HG03025 (cell line): ENCODE measurements around the gene PID1.

ENCODE experiments used
- ATAC-seq: cut with Tn5 transposase; IDR thresholded peaks from one replicate; pipeline ENCODE4 v1.9.1; 2021; ENCODE audit warnings: mild to moderate bottlenecking, moderate library complexity; ENCODE audit not compliant: unreplicated experiment, low FRiP score

Gene PID1

DNA sequence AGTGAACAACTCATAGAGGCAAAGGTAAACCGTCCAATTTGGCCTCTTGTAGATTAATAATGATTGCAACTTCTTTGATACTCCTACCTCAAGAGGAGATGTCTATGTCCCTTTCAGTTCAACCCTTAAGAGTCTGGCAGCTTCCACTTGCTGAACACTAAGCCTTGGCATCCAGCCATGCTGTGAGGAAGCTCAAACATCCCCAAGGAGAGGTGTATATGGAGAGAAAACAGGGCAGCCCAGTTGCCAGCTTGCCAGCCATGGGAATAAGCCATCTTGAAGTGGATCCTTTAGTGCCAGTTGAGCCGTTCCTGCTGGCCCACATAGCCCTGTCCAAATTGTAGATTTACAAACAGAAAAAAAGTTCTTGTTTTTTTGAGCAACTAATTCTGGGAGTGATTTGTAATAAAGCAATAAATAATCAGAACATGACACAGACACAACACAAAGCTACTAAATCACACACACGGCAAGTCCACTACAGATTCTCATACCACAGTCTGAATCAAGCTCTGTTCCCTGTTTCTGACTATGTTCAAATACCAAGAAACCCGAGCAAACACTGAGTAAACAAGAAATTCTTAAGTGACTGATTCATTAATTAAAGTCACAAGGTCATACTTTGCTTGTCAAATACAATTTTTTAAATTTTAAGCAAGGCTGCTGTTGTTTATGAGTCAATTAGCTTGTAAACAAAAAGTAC, 96.1 kb downstream of the PID1 start:
- ATAC-seq = no peak

DNA sequence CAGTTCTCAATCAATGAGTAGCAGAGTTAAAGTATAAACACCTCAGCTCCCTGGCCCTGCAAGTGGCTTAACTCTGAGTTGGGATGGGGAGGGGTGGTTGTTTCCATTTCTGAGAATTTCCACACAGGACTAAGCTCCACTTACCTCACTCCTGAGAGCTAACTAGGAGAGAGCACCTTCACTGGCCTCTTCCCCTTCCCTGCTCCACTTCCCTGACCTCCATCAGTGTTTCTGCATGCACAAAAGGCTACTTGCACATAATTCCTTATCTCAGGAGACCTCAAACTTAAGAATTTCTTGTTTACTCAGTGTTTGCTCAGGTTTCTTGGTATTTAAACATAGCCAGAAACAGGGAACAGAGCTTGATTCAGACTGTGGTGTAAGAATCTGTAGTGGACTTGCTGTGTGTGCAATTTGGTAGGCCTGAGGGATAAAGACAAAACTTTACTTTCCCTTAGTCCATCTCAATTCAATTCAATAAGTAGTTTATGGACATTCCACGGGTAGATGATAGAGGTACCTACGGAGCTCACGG, 97.2 kb downstream of the PID1 start:
- ATAC-seq = no peak

DNA sequence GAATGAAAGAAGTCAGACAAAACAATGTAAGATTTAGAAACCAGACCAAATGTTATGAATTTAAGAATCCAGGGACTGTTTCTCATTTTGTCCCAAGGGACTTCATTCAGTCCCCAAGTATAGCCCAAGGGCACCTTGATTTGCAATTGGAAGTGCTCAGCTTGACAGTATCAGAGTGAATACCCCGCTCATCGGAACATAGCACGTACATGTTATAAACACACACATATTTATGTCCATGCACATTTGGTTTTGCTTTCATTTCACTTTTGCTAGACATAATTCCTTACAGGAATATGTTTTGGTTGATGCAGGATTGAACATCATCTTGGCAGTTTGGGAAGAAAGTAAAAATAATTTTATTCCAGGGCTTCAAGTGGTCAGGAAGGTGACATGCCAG, 100.2 kb downstream of the PID1 start:
- ATAC-seq = no peak

DNA sequence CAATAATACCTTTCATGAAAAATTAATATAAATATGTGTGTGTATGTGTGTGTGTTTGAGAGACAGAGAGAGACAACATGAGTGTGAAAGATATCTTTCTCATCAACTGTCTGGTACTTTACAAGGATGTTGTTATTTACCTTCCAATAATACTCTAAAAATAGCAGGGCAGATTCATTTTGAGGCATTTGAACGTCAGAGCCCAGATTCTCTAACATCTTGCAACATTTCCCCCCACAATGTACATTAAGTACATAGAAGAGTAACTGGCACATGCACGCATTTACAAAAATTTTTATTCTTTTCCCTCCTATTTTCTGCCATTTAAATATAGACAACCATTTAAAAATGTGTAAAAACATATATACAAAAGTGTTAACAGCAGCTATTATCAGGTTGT, 100.9 kb downstream of the PID1 start:
- ATAC-seq = no peak

DNA sequence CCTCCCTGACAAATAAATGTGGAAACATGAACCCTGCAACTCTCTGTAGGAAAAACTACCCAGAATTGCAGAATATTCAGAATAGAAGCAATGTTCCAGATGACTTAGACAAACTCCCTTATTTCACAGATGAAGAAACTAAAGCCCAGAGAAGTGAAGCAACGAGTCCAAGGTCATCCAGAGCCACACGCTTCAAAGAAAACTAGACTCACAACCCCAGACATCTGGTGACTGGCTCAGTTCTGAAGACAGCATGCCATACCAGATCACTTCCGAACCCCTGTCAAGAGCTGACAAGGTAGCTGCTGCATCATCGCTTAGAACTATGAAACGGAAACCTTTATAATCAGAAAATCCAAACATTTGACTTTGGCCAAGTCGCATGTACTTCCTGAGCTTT, 101.3 kb downstream of the PID1 start:
- no peak for ATAC-seq

DNA sequence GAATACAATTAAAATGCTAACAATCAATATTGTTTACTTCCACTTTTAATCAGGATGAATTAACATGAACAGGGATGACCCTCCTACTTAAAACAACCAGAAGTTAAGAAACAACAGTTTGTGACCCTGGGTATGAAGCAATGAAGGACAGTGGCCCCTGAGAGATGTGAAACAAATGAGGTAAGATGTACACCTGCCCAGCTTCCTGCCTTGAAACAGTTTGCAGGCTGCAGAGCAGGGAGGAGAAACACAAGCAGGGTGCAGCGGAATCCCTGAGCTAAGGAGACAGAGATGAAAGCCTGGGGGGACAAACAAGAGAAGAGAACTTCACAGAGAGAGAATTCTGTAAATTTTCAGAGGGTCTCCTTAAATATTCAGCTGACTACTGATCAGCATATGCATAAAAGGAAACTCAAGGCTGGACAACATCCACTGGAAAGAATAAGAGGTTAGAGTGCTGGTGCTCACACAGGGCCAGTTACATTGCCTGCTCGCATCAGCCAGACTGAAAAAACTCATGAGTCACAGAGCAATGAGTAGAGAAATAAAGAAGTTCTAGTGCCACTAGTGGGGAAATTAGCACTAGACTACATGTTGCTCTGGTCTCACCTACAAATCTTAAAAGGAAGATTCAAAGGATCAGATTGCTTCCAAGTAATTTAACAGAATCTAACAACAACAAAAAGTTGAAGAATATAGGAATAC, 106.4 kb downstream of the PID1 start:
- no peak for ATAC-seq

DNA sequence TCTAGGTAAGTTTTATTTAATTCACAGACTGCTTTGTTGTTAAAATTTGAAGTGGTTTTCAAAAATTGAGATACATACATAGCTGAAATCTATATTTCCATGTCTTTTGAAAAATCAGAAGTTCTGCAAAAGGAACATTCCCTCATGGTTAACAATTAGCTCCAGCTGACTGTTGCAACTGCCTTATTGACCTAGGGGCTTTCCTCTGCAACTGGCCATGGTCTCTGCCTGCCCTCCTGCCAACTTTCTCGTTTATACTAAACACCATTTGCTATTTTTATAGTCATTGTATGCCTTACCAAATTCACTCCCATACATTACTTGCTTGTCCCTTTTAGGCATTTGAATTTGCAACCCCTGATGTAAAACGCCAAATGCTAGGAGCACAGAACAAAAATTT, 107.2 kb downstream of the PID1 start:
- ATAC-seq = no peak

GRCh38 chr2:229162015-229162414, 109.1 kb downstream of the PID1 start:
- ATAC-seq = no peak

- no peak for ATAC-seq
Observed at GRCh38 chr2:229160984-229161383, 110.1 kb downstream of the PID1 start.

DNA sequence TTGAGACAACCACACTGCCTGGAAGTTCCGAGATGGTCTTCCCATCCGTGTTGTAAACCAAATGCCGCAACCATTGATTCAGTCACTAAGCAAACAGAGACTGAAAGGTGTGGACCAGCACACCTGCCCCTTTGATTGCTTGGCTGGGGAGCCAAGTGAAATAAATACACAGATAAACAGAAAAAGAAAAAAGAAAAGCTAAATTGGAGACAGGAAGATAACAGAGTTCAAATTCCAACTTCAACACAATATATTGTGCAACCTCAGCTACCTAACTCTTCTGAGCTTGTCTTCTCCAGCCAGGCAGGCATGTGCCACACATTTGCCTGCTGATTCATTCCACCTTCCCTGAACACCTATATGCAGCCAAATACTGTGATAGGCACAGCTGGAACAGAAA, 110.9 kb downstream of the PID1 start:
- ATAC-seq = no peak

DNA sequence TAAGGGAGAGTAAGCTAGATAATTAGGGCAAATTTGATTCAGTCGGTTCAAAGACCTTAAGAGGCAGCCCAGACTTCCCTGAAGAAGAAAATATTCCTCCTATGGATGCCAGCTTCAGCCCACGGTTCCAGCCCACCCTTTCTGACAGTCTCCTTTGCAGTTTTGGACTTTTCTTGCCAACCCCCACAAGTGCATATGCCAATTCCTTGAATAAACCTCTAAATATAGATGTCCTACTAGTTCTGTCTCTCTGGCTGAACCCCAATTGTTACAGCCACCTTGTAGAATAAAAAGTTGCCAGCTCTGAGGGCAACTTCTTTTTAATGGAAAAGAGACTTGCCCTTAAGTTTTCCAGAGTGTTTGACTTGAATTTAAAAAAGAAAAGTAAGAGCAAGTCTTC, 111.7 kb downstream of the PID1 start:
- ATAC-seq = no peak

DNA sequence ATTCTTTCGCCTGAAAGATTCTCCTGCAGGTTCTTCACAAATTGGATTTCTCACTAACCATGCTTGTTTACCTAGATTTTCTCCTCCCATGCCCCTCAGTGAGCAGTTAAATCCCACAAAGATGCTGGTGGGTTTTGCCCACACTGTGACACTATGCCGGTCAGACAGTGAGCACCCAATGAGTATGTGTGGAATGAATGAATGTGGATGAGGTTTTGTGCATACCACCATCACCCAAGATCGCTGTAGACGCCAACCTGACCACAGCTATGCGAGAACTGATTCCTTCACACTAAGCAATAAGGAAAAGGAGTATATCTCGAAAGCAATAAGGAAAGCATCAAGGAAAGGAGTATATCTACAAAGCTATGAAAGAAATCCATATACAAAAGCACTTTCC, 116.7 kb downstream of the PID1 start:
- ATAC-seq = no peak

DNA sequence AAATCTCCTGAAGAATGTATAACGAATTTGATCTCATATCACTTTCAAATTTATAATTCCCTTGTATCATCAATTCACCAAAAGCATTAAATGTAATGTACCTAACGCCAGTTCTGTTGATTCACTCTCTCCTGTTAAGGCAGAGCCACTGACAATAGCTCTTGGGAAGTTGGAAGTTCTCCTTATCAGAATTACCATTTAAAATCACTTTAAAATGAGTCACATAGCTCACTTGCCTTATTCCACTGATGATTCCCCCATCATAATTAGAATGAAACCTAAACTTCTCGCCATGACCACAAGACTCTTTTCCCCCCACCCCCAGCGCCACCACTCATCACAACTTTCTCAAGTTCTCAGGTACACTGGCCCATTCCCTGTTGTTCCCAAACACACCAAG, 117.1 kb downstream of the PID1 start:
- ATAC-seq = no peak

DNA sequence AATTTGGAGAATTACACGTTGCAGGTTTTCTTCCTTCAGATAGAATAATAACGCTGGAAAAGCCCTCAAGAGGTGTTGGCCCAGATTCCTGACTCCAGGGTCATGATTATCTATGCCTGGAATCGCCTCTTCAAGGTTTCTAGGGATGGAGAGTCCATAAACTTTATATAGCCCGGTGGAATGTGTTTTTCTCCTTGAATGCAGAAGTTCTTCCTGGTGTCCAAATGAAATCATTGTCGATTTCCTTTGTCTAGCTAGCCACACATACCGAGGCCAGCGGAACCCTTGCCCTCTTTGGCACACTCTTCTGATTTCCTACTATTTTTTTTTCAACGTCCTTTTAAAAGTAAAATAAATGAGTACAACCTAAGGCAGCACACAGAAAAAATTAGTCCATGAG, 117.8 kb downstream of the PID1 start:
- no peak for ATAC-seq

DNA sequence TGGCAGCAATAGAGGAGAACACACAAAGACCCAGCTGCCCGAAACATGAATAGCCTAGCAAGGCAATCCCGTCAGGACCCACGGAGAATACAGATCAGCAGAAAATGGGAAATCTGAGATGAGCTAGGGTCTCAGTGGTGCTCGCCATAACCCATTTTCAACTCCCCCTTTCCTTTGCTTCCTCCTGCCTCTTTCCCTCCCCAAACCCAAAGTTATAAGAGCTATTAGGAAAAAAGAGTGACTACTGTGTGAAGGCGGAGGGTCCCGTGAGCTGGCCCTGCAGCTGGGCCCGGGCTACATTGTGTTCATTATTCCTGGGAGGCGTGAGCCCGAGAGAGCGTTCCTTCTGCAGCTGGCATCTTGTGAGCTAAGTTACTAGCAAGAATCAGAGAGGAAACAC, 118.4 kb downstream of the PID1 start:
- ATAC-seq = no peak

- ATAC-seq = no peak
Observed at GRCh38 chr2:229150317-229150716, 120.8 kb downstream of the PID1 start.

DNA sequence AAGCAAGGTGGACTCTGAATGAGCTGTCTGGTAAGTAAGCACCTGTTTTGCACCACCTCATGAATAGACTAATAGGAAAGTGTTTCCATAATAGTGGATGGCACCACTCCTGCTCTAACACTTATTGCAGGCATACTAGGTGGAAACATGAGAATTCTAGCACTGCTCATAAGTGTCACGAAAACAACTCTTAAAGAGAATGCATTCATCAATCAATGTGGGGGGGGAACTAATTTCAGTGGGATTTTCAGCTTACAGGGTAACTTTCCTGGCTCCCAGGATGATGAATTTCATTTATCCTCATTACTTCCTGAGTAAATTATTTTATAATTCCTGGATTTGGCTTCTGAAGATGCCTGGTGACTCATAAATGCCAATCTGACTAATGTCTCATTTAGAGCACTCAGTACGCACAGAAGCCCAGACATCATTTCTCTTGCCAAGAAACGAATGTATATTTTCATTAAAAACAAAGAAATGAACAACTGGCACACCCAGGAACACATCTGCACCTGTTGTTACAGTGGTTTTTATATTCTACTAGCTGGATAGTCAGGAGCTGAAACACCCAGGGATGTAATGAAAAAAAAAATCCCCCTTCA, 129.6 kb downstream of the PID1 start:
- no peak for ATAC-seq

GRCh38 chr2:229137639-229138038, 133.4 kb downstream of the PID1 start:
- ATAC-seq = no peak

DNA sequence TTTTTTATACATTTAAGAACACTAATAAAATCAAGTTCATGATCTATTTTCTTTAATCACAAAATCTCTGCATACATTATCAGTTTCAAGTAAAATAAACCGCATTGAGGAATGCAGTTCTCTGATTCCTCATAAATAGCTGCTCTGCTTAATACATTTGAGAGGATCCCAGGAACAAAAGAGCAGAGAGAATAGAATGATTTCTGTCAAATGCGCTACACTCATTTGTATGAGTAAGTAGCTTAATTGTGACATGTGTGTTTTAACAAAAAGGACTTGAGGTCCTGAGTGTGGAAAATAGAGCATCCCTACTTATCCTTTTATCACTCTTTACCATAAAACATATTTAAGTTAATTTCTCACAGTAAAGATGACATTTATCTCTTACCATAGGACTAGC, 134.0 kb downstream of the PID1 start:
- no peak for ATAC-seq

- ATAC-seq = no peak
Observed at GRCh38 chr2:229133155-229133772, 137.8 kb downstream of the PID1 start.

DNA sequence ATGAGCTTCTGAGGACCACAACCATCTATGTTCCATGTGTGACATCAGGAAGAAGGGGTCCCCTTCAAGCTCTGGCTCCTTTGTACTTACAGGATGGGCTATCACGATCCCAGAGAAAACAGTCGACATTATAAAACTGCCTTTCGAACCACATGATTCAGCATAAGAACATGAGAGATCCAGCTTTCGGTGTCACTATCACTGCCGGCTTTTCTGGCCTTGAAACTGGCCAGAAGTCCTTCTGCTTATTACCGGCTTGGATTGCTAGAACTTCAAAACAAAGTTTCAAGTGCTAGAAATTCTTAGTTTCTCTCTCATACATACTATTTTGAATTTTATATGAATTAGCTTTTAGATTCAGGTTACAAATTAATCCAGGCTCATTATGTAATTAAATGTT, 138.9 kb downstream of the PID1 start:
- no peak for ATAC-seq
